Measurements from ENCODE around the gene AIMP1. TPM values are rescaled to one million over a fixed set of nuclear protein-coding genes. Genes with fewer than 3 reads are reported as not detected.
A peak's percentile ranks its signal among the peaks of the same experiment; 100 is the strongest.

AIMP1 gene
- total RNA-seq, 1 experiment from 2014 or later = 103 TPM

DNA sequence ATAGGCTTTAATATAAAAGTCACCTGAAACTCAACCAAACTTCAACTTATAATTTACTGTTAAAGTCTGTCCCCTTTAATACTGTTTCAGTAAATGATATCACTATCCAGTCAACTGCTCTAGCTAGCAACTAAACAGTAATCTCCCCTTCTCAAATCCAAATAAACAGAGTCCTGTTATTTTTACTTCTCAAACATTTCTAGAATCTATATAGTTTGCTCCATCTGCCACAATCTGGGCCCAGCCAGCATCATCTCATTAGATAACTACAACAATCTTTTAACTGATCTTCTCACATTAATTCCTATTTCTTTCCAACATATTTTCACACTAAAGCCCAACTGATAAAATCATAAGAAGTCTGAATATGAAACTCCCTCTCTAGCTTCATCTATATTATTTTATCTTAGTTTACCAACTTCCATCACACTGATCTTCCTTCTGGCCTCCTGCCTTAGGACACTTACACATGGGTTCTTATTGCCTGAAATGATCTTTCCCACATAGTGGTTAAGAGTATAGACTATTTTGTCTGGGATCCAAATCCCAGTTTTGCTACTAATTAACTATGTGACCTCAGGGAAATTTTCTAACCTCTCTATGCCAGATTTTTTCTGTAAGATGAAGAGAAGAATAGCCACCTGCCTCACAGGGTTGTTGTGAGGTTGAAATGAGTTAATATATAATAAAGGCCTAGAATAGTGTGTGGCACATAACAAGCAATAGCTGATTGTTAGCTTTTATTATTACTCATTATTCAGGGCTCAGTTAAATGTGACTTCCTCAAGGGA lies 18.9 kb upstream of the AIMP1 start:
- ChIA-PET POLR2A (no interaction called here), CTCF (no interaction called here)
- DNase-seq (ENCODE audit: unreplicated experiment) = no peak
- no TSS peak for BruUV-seq (replicated peaks)
- peaks cover 6% of the 10 kb centered on the region for H3K4me1 Mint-ChIP-seq (ENCODE audit: insufficient read depth, unreplicated experiment)
- H3K27ac Mint-ChIP-seq (ENCODE audit: low read depth, unreplicated experiment) = peak overlapping the region; percentile 46
- TF ChIP-seq, protein P1, sequence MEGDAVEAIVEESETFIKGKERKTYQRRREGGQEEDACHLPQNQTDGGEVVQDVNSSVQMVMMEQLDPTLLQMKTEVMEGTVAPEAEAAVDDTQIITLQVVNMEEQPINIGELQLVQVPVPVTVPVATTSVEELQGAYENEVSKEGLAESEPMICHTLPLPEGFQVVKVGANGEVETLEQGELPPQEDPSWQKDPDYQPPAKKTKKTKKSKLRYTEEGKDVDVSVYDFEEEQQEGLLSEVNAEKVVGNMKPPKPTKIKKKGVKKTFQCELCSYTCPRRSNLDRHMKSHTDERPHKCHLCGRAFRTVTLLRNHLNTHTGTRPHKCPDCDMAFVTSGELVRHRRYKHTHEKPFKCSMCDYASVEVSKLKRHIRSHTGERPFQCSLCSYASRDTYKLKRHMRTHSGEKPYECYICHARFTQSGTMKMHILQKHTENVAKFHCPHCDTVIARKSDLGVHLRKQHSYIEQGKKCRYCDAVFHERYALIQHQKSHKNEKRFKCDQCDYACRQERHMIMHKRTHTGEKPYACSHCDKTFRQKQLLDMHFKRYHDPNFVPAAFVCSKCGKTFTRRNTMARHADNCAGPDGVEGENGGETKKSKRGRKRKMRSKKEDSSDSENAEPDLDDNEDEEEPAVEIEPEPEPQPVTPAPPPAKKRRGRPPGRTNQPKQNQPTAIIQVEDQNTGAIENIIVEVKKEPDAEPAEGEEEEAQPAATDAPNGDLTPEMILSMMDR (IDR thresholded peaks at IDR 0.05; ENCODE audit: unreplicated experiment) = no peak
- intact Hi-C loops (cut with micrococcal nuclease) = no loop called here
- H3K4me3 Mint-ChIP-seq (ENCODE audit: unreplicated experiment) = no peak overlapping the region
- peaks cover 53% of the 10 kb centered on the region for H3K36me3 Mint-ChIP-seq (ENCODE audit: insufficient read depth, unreplicated experiment)
- H3K27me3 Mint-ChIP-seq (ENCODE audit: insufficient read depth, unreplicated experiment) = no peaks in the 10 kb centered on the region
- no peaks in the 10 kb centered on the region for H3K9me3 Mint-ChIP-seq (ENCODE audit: unreplicated experiment)

- no peak overlapping the region for H3K4me3 Mint-ChIP-seq (ENCODE audit: unreplicated experiment)
- intact Hi-C loops (cut with micrococcal nuclease) = no loop called here
- ChIA-PET POLR2A (interaction anchor here (1.2 to 1.9 kb wide), 2 partner anchors 10 to 16 kb away, joined by 3 to 5 read pairs; partner anchors contain the start of genes AIMP1 and TBCK), CTCF (no interaction called here)
- H3K27me3 Mint-ChIP-seq (ENCODE audit: insufficient read depth, unreplicated experiment) = no peaks in the 10 kb centered on the region
- DNase-seq (ENCODE audit: unreplicated experiment) = no peak
- no TSS peak for BruUV-seq (replicated peaks)
- peaks cover 6% of the 10 kb centered on the region for H3K4me1 Mint-ChIP-seq (ENCODE audit: insufficient read depth, unreplicated experiment)
- no peaks in the 10 kb centered on the region for H3K9me3 Mint-ChIP-seq (ENCODE audit: unreplicated experiment)
- H3K27ac Mint-ChIP-seq (ENCODE audit: low read depth, unreplicated experiment) = no peak overlapping the region
- TF ChIP-seq, protein P1 (IDR thresholded peaks at IDR 0.05; ENCODE audit: unreplicated experiment) = no peak
- peaks cover 34% of the 10 kb centered on the region for H3K36me3 Mint-ChIP-seq (ENCODE audit: insufficient read depth, unreplicated experiment)
Observed at GRCh38 chr4:106299977-106300376, 16.4 kb upstream of the AIMP1 start.

GRCh38 chr4:106301393-106302061 lies 14.8 kb upstream of the AIMP1 start:
- POLR2A ChIA-PET = interaction anchor here (0.7 to 1.9 kb wide), 4 partner anchors 8 to 1419 kb away, joined by 3 to 5 read pairs (median 3); partner anchors contain the start of gene TBCK

More at GRCh38 chr4:106301393-106302061, 14.8 kb upstream of the AIMP1 start:
- TF ChIP-seq, protein P1 (IDR thresholded peaks at IDR 0.05; ENCODE audit: unreplicated experiment) = no peak
- CTCF ChIA-PET = interaction anchor here (0.6 to 1.0 kb wide), 2 partner anchors 35 to 1457 kb away, joined by 3 to 4 read pairs; no protein-coding TSS in a partner anchor
- Mint-ChIP-seq H3K27me3 (ENCODE audit: insufficient read depth, unreplicated experiment) (no peaks in the 10 kb centered on the region), H3K36me3 (ENCODE audit: insufficient read depth, unreplicated experiment) (peaks cover 32% of the 10 kb centered on the region), H3K4me1 (ENCODE audit: insufficient read depth, unreplicated experiment) (peaks cover 6% of the 10 kb centered on the region), H3K9me3 (ENCODE audit: unreplicated experiment) (no peaks in the 10 kb centered on the region), H3K4me3 (ENCODE audit: unreplicated experiment) (no peak overlapping the region), H3K27ac (ENCODE audit: low read depth, unreplicated experiment) (no peak overlapping the region)
- intact Hi-C loops (cut with micrococcal nuclease) = no loop called here
- no peak for DNase-seq (ENCODE audit: unreplicated experiment)
- BruUV-seq (replicated peaks) = no TSS peak

All from MCF 10A (cell line).